Uterus (tissue), 4 donors: ENCODE results near the gene GUSB. TPM values are rescaled to one million over a fixed set of nuclear protein-coding genes. Genes with fewer than 3 reads are reported as not detected.

ENCODE experiments used
- DNase-seq, 2 donors: peaks; one replicate each; pipeline ENCODE4 v3.0.0-alpha.2; 2019 to 2020
- H3K27ac ChIP-seq, 2 donors: fragments of 200-600 bp; sonication (generic); 1 replicate in 1 of 2; 2 replicates in 1 of 2; pipeline ENCODE4 v1.5.1; 2016 to 2018
- H3K27me3 ChIP-seq, 2 donors: fragments of 200-600 bp; sonication (generic); one replicate each; pipeline ENCODE4 v1.5.1; 2018 to 2019; ENCODE audit warnings: control low read depth in 1 of 2
- H3K36me3 ChIP-seq, 2 donors: fragments of 200-600 bp; sonication (generic); one replicate each; pipeline ENCODE4 v1.5.1; 2019; ENCODE audit warnings: control low read depth in 1 of 2
- H3K4me1 ChIP-seq, 2 donors: fragments of 200-600 bp; sonication (generic); one replicate each; pipeline ENCODE4 v1.5.1; 2018 to 2019; ENCODE audit warnings: control low read depth in 1 of 2
- H3K4me3 ChIP-seq, 2 donors: fragments of 200-600 bp; sonication (generic); 1 replicate in 1 of 2; 2 replicates in 1 of 2; pipeline ENCODE4 v1.5.1; 2018 to 2019; ENCODE audit warnings: mild to moderate bottlenecking in 1 of 2
- H3K9me3 ChIP-seq, 2 donors: fragments of 200-600 bp; sonication (generic); one replicate each; pipeline ENCODE4 v1.5.1; 2019; ENCODE audit warnings: control low read depth in 1 of 2
- POLR2A ChIP-seq, 2 donors: fragments of 450-650 bp; IDR thresholded peaks; one replicate each; pipeline ENCODE4 v1.6.1; 2016; ENCODE audit warnings: antibody characterized with exemption in 2 of 2, mild to moderate bottlenecking in 1 of 2, moderate library complexity in 1 of 2
- intact Hi-C: fragments of 100-400 bp; cut with DNase I; formaldehyde crosslinking; loops from one replicate; pipeline ENCODE4 v1.15.1; 2023; ENCODE audit warnings: low total_unique reads
- total RNA-seq, 4 donors: library from RNA; depleted of rRNA in 3 of 4; stranded (reverse); fragments of >200 nt in 3 of 4; gene quantifications; one replicate each; pipeline versions ENCODE4 v1.1.0 to v1.2.4, GENCODE V29; 2014 to 2023
- TF ChIP-seq, protein P1 (sequence below), 4 experiments: fragments of 200-600 bp in 2 of 4; fragments of 450-650 bp in 2 of 4; sonication (generic) in 2 of 4; IDR thresholded peaks; one replicate each; pipeline ENCODE4 v1.5.1; 2016 to 2019; ENCODE audit warnings: antibody characterized with exemption in 4 of 4, mild to moderate bottlenecking in 2 of 4, moderate library complexity in 1 of 4
- donor health status: DM: yes; HTN: yes; CAD: no.

The GUSB gene
- total RNA-seq, 4 donors from 2014 or later = 8.2 to 48.9 (median 32.8) TPM

DNA sequence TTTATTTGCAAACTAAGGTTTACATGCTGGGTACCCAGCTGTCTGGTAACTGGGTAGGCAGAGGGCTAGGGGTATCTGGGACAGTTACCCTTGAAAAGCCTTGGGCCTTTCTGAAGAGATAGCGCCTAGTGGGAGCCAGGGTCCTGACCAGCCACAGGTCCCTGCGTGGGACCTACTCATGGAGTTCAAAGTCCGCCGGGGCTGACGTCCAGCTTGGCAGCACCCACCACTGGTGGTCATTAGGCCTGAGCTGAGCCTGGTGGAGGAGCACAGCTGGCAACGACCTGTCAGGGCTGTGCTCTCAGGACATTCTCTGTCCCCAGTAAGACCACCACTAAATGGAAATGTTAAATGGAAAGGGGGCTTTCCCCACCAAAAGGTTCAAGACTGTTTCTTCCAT is 20.0 kb downstream of the GUSB start:
- intact Hi-C loops = no loop called here
- Histone ChIP-seq H3K4me3 (no peak overlapping the region), H3K27me3 (no peaks in the 10 kb centered on the region), H3K4me1 (no peaks in the 10 kb centered on the region), H3K27ac (no peak overlapping the region), H3K36me3 (no peaks in the 10 kb centered on the region), H3K9me3 (no peaks in the 10 kb centered on the region)
- no peak for DNase-seq
- no peak for TF ChIP-seq POLR2A (IDR thresholded peaks at IDR 0.05)
- TF ChIP-seq, protein P1, sequence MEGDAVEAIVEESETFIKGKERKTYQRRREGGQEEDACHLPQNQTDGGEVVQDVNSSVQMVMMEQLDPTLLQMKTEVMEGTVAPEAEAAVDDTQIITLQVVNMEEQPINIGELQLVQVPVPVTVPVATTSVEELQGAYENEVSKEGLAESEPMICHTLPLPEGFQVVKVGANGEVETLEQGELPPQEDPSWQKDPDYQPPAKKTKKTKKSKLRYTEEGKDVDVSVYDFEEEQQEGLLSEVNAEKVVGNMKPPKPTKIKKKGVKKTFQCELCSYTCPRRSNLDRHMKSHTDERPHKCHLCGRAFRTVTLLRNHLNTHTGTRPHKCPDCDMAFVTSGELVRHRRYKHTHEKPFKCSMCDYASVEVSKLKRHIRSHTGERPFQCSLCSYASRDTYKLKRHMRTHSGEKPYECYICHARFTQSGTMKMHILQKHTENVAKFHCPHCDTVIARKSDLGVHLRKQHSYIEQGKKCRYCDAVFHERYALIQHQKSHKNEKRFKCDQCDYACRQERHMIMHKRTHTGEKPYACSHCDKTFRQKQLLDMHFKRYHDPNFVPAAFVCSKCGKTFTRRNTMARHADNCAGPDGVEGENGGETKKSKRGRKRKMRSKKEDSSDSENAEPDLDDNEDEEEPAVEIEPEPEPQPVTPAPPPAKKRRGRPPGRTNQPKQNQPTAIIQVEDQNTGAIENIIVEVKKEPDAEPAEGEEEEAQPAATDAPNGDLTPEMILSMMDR (IDR thresholded peaks at IDR 0.05) = no peak

DNA sequence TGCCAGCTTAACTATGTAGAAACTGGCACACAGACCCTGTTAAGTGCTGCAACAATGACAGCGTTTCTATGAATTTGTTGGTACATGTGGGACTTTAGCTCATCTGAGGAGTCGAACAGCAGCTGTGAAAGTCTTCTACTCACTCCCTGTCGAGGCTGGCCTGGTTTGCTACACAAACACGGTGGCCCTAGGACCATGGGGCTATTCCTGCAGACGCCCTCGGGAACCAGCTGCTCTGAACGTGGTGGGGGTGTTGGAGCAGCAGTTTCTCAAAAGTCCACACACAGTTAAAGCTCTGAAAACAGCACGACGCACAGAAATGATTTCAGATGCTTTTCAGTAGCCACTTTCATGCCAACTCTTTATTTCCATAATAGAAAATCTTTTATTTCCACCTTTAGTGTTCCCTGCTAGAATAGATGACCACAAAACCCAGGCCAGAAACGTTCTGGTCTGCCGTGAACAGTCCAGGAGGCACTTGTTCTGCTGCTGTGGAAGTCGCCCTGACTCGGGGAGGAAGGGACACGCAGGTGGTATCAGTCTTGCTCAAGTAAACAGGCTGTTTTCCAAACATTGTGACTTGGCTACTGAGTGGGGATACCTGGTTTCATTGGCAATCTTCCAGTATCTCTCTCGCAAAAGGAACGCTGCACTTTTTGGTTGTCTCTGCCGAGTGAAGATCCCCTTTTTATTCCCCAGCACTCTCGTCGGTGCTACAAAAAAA is 21.5 kb downstream of the GUSB start:
- Histone ChIP-seq H3K4me3 (no peak overlapping the region), H3K4me1 (no peaks in the 10 kb centered on the region), H3K27me3 (no peaks in the 10 kb centered on the region), H3K9me3 (no peaks in the 10 kb centered on the region), H3K27ac (no peak overlapping the region), H3K36me3 (no peaks in the 10 kb centered on the region)
- TF ChIP-seq, protein P1 (IDR thresholded peaks at IDR 0.05) = no peak
- TF ChIP-seq POLR2A (IDR thresholded peaks at IDR 0.05) = no peak
- intact Hi-C loops = no loop called here
- DNase-seq = no peak

DNA sequence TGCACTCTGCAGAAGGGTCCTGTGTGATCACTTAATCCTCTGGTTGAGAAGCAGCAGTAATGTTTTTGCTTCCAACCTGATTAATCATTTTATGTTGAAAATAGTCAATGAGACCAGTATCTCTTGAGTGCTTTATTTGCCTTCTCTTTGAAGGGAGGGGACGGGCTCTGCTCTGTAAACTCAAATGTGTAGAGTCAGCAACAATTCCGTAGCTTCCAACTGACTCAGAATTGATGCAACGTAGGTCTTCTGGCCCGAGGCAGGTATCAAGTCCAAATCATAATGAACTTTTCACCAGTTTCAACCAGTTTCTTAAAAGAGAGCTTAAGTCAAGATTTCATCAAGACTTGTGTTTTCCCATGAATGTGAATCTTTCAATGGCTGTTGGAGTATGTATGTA is 26.3 kb downstream of the GUSB start:
- Histone ChIP-seq H3K4me1 (no peaks in the 10 kb centered on the region), H3K27ac (no peak overlapping the region), H3K36me3 (no peaks in the 10 kb centered on the region), H3K27me3 (no peaks in the 10 kb centered on the region), H3K9me3 (no peaks in the 10 kb centered on the region), H3K4me3 (no peak overlapping the region)
- no peak for TF ChIP-seq POLR2A (IDR thresholded peaks at IDR 0.05)
- TF ChIP-seq, protein P1 (IDR thresholded peaks at IDR 0.05) = no peak
- intact Hi-C loops = no loop called here
- no peak for DNase-seq

DNA sequence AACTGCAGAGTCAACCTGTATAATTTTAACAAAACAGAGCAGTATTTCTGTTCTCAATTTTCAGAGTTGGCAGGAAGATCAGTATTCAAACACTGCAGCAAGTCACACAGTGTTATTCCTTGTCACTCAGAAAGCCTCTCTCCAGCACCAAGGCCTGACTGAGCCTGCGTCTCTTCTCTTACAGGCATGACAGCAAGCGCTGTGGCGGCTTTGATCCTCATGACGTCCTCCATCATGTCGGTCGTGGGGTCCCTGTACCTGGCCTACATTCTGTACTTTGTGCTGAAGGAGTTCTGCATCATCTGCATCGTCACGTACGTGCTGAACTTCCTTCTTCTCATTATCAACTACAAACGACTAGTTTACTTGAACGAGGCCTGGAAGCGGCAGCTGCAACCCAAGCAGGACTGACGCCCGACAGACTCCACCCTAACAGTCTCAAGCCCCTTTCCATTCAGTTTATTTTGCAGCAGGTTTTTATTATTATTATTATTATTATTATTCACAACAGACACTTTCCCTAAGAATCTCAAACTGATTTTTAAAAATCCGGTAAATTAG is 28.0 kb downstream of the GUSB start:
- no peaks in the 10 kb centered on the region for H3K9me3 ChIP-seq
- no peaks in the 10 kb centered on the region for H3K36me3 ChIP-seq
- H3K27me3 ChIP-seq = no peaks in the 10 kb centered on the region
- no peak overlapping the region for H3K4me3 ChIP-seq
- no peak overlapping the region for H3K27ac ChIP-seq
- TF ChIP-seq, protein P1 (IDR thresholded peaks at IDR 0.05) = no peak
- TF ChIP-seq POLR2A (IDR thresholded peaks at IDR 0.05) = no peak
- intact Hi-C loops = no loop called here
- no peaks in the 10 kb centered on the region for H3K4me1 ChIP-seq
- no peak for DNase-seq

DNA sequence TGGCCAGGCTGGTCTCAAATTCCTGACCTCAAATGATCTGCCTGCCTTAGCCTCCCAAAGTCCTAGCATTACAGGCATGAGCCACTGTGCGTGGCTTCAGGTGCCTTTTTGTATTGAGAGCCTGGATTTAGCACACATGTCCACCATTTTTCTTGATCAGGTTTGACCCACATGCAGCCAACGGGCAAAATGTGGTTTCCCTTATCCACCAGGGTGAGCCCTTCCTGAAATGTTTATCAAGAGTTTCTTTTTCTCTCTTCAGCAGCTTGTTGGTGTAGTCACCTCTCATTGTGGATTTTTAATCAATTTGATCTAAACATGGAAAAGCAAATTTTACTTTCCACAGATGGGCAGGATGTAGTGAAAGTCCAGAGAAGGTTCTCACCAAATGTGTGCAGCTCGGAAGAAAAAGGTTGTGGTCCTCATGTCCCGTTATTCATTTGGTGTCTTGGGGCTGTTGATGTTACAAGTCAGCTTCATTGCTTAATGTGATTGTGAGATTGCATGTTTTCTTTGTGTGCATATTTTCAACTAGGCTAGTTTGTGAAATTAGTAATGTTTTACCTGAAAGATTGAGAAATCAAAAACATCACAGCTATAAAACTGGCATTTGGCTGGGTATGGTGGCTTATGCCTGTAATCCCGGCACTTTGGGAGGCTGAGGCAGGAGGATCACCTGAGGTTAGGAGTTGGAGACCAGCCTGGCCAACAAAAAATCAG is 28.9 kb downstream of the GUSB start:
- TF ChIP-seq, protein P1 (IDR thresholded peaks at IDR 0.05) = no peak
- no peak for TF ChIP-seq POLR2A (IDR thresholded peaks at IDR 0.05)

More for the DNA sequence above, 28.9 kb downstream of the GUSB start:
- H3K4me3 ChIP-seq = no peak overlapping the region
- H3K9me3 ChIP-seq = no peaks in the 10 kb centered on the region
- H3K27me3 ChIP-seq = no peaks in the 10 kb centered on the region
- no peaks in the 10 kb centered on the region for H3K4me1 ChIP-seq
- H3K27ac ChIP-seq = no peak overlapping the region
- H3K36me3 ChIP-seq = no peaks in the 10 kb centered on the region
- DNase-seq = no peak
- intact Hi-C loops = no loop called here
